WTC11 (cell line): ENCODE measurements around the gene TBCEL. TPM values are rescaled to one million over a fixed set of nuclear protein-coding genes. Genes with fewer than 3 reads are reported as not detected.

Experiments
- ATAC-seq: fragments of 200-7000 bp; cut with Tn5 transposase; 2 replicates; pipeline ENCODE4 v1.10.0; 2021; ENCODE audit warnings: mild to moderate bottlenecking, moderate library complexity
- CTCF ChIA-PET: fragments of 300-600 bp; sonication (Branson Sonifier 250); formaldehyde crosslinking; loops from one replicate; lab custom pipeline; 2021; ENCODE audit warnings: antibody characterized with exemption; lab: Charles Lee
- POLR2A ChIA-PET: fragments of 350-600 bp; sonication (Branson Sonifier 250); formaldehyde crosslinking; loops from one replicate; lab custom pipeline; 2021; ENCODE audit warnings: antibody characterized with exemption; lab: Charles Lee
- DNase-seq: peaks from one replicate; pipeline ENCODE4 v3.0.0; 2021; ENCODE audit warnings: low spot score
- H3K27ac Mint-ChIP-seq: 2 replicates; pipeline ENCODE4 v1.8.0; 2021; ENCODE audit warnings: mixed read lengths
- H3K27me3 Mint-ChIP-seq: 2 replicates; pipeline ENCODE4 v1.8.0; 2021; ENCODE audit warnings: low read depth, mild to moderate bottlenecking, moderate library complexity, mixed read lengths
- H3K36me3 Mint-ChIP-seq: 2 replicates; pipeline ENCODE4 v1.8.0; 2021; ENCODE audit warnings: mixed read lengths
- H3K4me1 Mint-ChIP-seq: 2 replicates; pipeline ENCODE4 v1.8.0; 2022; ENCODE audit warnings: mixed read lengths
- H3K4me3 Mint-ChIP-seq: 2 replicates; pipeline ENCODE4 v1.8.0; 2021; ENCODE audit warnings: mild to moderate bottlenecking, moderate library complexity, mixed read lengths
- H3K9me3 Mint-ChIP-seq: 2 replicates; pipeline ENCODE4 v1.8.0; 2021; ENCODE audit warnings: mixed read lengths
- CREB1 ChIP-seq: sonication (generic); formaldehyde crosslinking; IDR thresholded peaks from 2 replicates; pipeline ENCODE4 v1.8.0; 2023; ENCODE audit warnings: mild to moderate bottlenecking, missing genetic modification reagents
- FOXJ3 ChIP-seq: sonication (generic); formaldehyde crosslinking; IDR thresholded peaks from 2 replicates; pipeline ENCODE4 v1.9.0; 2021; ENCODE audit warnings: missing genetic modification reagents, mild to moderate bottlenecking, borderline replicate concordance
- FOXK1 ChIP-seq: sonication (generic); formaldehyde crosslinking; IDR thresholded peaks from 2 replicates; pipeline ENCODE4 v1.8.0; 2022; ENCODE audit warnings: mild to moderate bottlenecking, moderate library complexity, missing genetic modification reagents
- HMGA2 ChIP-seq: fragments of 250-450 bp; sonication (Bioruptor Pico); IDR thresholded peaks from 2 replicates; pipeline ENCODE4 v1.4.0; 2021; ENCODE audit warnings: mild to moderate bottlenecking, moderate library complexity
- MXD4 ChIP-seq: fragments of 250-450 bp; sonication (Bioruptor Pico); IDR thresholded peaks from 2 replicates; pipeline ENCODE4 v1.8.0; 2021; ENCODE audit warnings: mild to moderate bottlenecking, moderate library complexity, borderline replicate concordance
- MYBL2 ChIP-seq: sonication (generic); formaldehyde crosslinking; IDR thresholded peaks from 2 replicates; pipeline ENCODE4 v1.8.1; 2023; ENCODE audit warnings: mild to moderate bottlenecking, moderate library complexity, missing genetic modification reagents
- TCF7 ChIP-seq: sonication (generic); formaldehyde crosslinking; IDR thresholded peaks from 2 replicates; pipeline ENCODE4 v1.8.0; 2022; ENCODE audit warnings: mild to moderate bottlenecking, low read depth, missing genetic modification reagents, moderate library complexity
- TEAD4 ChIP-seq: sonication (generic); formaldehyde crosslinking; IDR thresholded peaks from 2 replicates; pipeline ENCODE4 v1.8.0; 2022; ENCODE audit warnings: mild to moderate bottlenecking, missing genetic modification reagents
- ZNF219 ChIP-seq: sonication (generic); formaldehyde crosslinking; IDR thresholded peaks from 2 replicates; pipeline ENCODE4 v1.8.0; 2023; ENCODE audit warnings: missing genetic modification reagents, mild to moderate bottlenecking, borderline replicate concordance
- ZNF232 ChIP-seq: sonication (generic); formaldehyde crosslinking; IDR thresholded peaks from 2 replicates; pipeline ENCODE4 v1.8.0; 2022; ENCODE audit warnings: mild to moderate bottlenecking, missing genetic modification reagents
- ZNF416 ChIP-seq: fragments of 250-450 bp; sonication (Bioruptor Pico); IDR thresholded peaks from 2 replicates; pipeline ENCODE4 v1.9.0; 2021; ENCODE audit warnings: mild to moderate bottlenecking, inconsistent platforms
- total RNA-seq: library from RNA; stranded (reverse); gene quantifications from 3 replicates; pipeline ENCODE4 v1.2.3, GENCODE V29; 2021
- TF ChIP-seq, protein P1 (sequence below): sonication (generic); formaldehyde crosslinking; conservative IDR thresholded peaks from 2 replicates; pipeline ENCODE4 v1.8.1; 2022; ENCODE audit warnings: mild to moderate bottlenecking, missing genetic modification reagents
- TF ChIP-seq, protein P2 (sequence below): sonication (generic); formaldehyde crosslinking; IDR thresholded peaks from 2 replicates; pipeline ENCODE4 v1.8.0; 2022; ENCODE audit warnings: missing genetic modification reagents
- TF ChIP-seq, protein P3 (sequence below): sonication (generic); formaldehyde crosslinking; conservative IDR thresholded peaks from 2 replicates; pipeline ENCODE4 v1.8.1; 2023; ENCODE audit warnings: mild to moderate bottlenecking, low read depth, missing genetic modification reagents, moderate library complexity
- TF ChIP-seq, protein P4 (sequence below): fragments of 200-600 bp; IDR thresholded peaks from 2 replicates; pipeline ENCODE4 v1.8.0; 2022; ENCODE audit warnings: antibody characterized with exemption

The TBCEL gene
- total RNA-seq, 1 experiment from 2014 or later, result 9.5 TPM

DNA sequence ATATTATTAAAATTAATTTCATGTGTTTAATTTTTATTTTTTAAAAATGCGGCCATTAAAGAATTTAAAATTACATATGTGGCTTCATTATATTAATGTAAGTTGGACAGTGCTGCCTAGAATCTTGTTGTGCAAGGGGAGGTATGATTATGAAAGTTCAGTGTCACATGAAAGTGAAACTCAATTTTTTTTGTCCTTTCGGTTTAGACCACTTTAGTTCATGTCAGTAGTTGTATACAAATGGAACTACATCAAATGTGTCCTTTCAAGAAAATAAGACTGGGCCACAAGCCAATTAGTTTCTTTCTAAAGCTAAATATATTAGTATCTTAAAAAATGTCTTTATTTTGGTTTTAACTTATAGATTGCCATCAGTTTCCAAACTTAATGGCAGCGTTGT, 35.7 kb downstream of the TBCEL start (continued):
- no peak for TF ChIP-seq FOXJ3 (CRISPR knock-in tag)

DNA sequence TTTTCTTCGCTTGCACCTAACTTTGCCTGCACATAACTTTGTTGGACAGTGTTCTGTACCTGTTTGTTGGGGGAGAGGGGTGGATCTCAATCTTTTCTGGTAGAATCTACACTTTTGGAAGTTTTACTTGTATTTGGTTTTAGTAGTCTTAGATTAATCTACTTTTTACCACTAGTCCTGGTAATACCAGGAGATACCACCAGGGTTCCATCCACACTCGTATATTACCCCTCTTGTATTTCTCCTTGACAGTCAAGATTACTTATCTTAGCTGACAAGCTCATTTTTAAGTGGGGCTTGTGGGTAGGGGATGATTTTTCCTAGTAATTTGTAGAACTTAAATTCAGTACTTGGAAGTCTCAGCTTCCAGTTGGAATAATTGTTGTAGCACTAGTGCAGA, 39.8 kb downstream of the TBCEL start:
- no peaks in the 10 kb centered on the region for H3K4me1 Mint-ChIP-seq
- DNase-seq, result no peak
- CTCF ChIA-PET, result interaction anchor here (0.6 to 1.4 kb wide), 6 partner anchors 10 to 135 kb away, joined by 3 to 4 read pairs (median 3); no protein-coding TSS in a partner anchor

DNA sequence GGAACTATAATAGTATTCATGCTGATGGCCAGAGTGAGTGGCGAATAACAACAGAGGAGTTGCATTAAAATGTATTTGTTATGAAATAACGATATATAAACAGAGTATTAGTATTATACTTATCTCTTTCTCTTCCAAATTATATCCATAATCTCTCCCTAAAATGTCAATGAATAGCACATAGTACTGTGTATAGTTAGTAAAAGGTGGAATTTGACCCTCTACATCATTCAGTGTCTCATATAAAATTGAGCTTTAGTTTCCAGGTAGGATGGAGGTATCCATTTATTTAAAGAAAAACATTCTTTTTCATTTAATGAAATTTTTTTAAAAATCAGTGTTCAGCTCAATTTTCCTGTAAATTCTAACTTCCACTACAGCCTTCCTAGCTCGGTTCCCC, 42.7 kb downstream of the TBCEL start:
- CTCF ChIA-PET, result interaction anchor here (0.9 to 1.3 kb wide), 2 partner anchors 12 to 37 kb away, joined by 3 read pairs; no protein-coding TSS in a partner anchor
- H3K4me1 Mint-ChIP-seq, result peaks cover 7% of the 10 kb centered on the region
- TF ChIP-seq FOXK1 (no peak), ZNF416 (CRISPR knock-in tag) (no peak), ZNF219 (CRISPR knock-in tag) (no peak), ZNF232 (no peak)
- TF ChIP-seq, protein P1, sequence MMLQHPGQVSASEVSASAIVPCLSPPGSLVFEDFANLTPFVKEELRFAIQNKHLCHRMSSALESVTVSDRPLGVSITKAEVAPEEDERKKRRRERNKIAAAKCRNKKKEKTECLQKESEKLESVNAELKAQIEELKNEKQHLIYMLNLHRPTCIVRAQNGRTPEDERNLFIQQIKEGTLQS, result no peak
- TF ChIP-seq, protein P2, sequence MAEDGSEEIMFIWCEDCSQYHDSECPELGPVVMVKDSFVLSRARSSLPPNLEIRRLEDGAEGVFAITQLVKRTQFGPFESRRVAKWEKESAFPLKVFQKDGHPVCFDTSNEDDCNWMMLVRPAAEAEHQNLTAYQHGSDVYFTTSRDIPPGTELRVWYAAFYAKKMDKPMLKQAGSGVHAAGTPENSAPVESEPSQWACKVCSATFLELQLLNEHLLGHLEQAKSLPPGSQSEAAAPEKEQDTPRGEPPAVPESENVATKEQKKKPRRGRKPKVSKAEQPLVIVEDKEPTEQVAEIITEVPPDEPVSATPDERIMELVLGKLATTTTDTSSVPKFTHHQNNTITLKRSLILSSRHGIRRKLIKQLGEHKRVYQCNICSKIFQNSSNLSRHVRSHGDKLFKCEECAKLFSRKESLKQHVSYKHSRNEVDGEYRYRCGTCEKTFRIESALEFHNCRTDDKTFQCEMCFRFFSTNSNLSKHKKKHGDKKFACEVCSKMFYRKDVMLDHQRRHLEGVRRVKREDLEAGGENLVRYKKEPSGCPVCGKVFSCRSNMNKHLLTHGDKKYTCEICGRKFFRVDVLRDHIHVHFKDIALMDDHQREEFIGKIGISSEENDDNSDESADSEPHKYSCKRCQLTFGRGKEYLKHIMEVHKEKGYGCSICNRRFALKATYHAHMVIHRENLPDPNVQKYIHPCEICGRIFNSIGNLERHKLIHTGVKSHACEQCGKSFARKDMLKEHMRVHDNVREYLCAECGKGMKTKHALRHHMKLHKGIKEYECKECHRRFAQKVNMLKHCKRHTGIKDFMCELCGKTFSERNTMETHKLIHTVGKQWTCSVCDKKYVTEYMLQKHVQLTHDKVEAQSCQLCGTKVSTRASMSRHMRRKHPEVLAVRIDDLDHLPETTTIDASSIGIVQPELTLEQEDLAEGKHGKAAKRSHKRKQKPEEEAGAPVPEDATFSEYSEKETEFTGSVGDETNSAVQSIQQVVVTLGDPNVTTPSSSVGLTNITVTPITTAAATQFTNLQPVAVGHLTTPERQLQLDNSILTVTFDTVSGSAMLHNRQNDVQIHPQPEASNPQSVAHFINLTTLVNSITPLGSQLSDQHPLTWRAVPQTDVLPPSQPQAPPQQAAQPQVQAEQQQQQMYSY (CRISPR knock-in tag), result no peak
- TF ChIP-seq, all 79 proteins: peak for 0
- ATAC-seq (no peak), DNase-seq (no peak)
- Mint-ChIP-seq H3K4me3 (no peak overlapping the region), H3K9me3 (peaks cover 10% of the 10 kb centered on the region), H3K27ac (no peak overlapping the region), H3K36me3 (peaks cover 48% of the 10 kb centered on the region), H3K27me3 (no peaks in the 10 kb centered on the region)
- POLR2A ChIA-PET, result no interaction called here

More for the DNA sequence above, 39.8 kb downstream of the TBCEL start:
- H3K27ac Mint-ChIP-seq, result no peak overlapping the region
- ATAC-seq, result peak; percentile 71
- TF ChIP-seq TCF7 (CRISPR knock-in tag), result no peak
- TF ChIP-seq, protein P3, sequence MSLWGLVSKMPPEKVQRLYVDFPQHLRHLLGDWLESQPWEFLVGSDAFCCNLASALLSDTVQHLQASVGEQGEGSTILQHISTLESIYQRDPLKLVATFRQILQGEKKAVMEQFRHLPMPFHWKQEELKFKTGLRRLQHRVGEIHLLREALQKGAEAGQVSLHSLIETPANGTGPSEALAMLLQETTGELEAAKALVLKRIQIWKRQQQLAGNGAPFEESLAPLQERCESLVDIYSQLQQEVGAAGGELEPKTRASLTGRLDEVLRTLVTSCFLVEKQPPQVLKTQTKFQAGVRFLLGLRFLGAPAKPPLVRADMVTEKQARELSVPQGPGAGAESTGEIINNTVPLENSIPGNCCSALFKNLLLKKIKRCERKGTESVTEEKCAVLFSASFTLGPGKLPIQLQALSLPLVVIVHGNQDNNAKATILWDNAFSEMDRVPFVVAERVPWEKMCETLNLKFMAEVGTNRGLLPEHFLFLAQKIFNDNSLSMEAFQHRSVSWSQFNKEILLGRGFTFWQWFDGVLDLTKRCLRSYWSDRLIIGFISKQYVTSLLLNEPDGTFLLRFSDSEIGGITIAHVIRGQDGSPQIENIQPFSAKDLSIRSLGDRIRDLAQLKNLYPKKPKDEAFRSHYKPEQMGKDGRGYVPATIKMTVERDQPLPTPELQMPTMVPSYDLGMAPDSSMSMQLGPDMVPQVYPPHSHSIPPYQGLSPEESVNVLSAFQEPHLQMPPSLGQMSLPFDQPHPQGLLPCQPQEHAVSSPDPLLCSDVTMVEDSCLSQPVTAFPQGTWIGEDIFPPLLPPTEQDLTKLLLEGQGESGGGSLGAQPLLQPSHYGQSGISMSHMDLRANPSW (CRISPR knock-in tag), result no peak
- TF ChIP-seq, protein P4, sequence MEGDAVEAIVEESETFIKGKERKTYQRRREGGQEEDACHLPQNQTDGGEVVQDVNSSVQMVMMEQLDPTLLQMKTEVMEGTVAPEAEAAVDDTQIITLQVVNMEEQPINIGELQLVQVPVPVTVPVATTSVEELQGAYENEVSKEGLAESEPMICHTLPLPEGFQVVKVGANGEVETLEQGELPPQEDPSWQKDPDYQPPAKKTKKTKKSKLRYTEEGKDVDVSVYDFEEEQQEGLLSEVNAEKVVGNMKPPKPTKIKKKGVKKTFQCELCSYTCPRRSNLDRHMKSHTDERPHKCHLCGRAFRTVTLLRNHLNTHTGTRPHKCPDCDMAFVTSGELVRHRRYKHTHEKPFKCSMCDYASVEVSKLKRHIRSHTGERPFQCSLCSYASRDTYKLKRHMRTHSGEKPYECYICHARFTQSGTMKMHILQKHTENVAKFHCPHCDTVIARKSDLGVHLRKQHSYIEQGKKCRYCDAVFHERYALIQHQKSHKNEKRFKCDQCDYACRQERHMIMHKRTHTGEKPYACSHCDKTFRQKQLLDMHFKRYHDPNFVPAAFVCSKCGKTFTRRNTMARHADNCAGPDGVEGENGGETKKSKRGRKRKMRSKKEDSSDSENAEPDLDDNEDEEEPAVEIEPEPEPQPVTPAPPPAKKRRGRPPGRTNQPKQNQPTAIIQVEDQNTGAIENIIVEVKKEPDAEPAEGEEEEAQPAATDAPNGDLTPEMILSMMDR, result peak; percentile 62
- TF ChIP-seq, all 79 proteins: peak for 1
- Mint-ChIP-seq H3K4me3 (no peak overlapping the region), H3K27me3 (no peaks in the 10 kb centered on the region), H3K36me3 (peaks cover 33% of the 10 kb centered on the region), H3K9me3 (peaks cover 5% of the 10 kb centered on the region; the same call in 1 of the 2 replicates)
- POLR2A ChIA-PET, result no interaction called here

DNA sequence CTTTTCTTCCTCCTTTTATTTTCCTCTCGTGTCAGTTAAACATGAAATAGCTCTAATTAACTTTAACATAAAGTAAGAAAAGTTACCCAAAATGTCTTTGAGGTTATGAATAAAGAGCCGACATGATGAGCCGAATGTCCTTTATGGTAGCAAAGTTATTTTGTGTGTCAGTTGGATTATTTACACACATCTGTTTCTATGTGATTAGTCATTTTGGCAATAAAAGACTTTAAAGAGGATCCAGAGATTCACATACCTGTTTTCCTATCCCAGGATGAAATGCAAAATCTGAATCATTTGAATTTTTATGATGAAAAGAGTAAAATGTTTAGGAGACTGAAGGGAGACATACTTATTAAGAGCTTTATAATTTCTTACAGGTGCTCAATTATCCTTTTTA, 43.1 kb downstream of the TBCEL start:
- no peak overlapping the region for H3K27ac Mint-ChIP-seq
- TF ChIP-seq MXD4 (CRISPR knock-in tag), result no peak
- TF ChIP-seq TEAD4, result no peak
- TF ChIP-seq CREB1 (CRISPR knock-in tag), result no peak
- TF ChIP-seq HMGA2 (CRISPR knock-in tag), result no peak
- TF ChIP-seq MYBL2 (CRISPR knock-in tag), result no peak
- no peak for ATAC-seq
- ChIA-PET POLR2A (no interaction called here), CTCF (interaction anchor here (0.9 to 1.3 kb wide), 2 partner anchors 12 to 37 kb away, joined by 3 read pairs; no protein-coding TSS in a partner anchor)
- peaks cover 10% of the 10 kb centered on the region for H3K9me3 Mint-ChIP-seq
- no peak overlapping the region for H3K4me3 Mint-ChIP-seq
- H3K36me3 Mint-ChIP-seq, result peaks cover 52% of the 10 kb centered on the region
- DNase-seq, result no peak
- H3K4me1 Mint-ChIP-seq, result peaks cover 11% of the 10 kb centered on the region
- H3K27me3 Mint-ChIP-seq, result no peaks in the 10 kb centered on the region
